Islet precursor cell (in vitro differentiated cells): ENCODE results near the gene DHFR.

ENCODE experiments used
- DNase-seq: peaks from one replicate; pipeline ENCODE4 v3.0.0-alpha.2; 2018

DHFR gene

GRCh38 chr5:80654054-80654390 lies 761 bp downstream of the DHFR start:
- DNase-seq, result peak; percentile 58

- DNase-seq, result no peak
Measured at GRCh38 chr5:80653502-80653901, 1.3 kb downstream of the DHFR start.

- DNase-seq, result no peak
Measured at GRCh38 chr5:80646926-80647325, 7.9 kb downstream of the DHFR start.

GRCh38 chr5:80644900-80645299 lies 9.9 kb downstream of the DHFR start:
- no peak for DNase-seq

- DNase-seq, result no peak
Measured at GRCh38 chr5:80641353-80641752, 13.4 kb downstream of the DHFR start.

DNA sequence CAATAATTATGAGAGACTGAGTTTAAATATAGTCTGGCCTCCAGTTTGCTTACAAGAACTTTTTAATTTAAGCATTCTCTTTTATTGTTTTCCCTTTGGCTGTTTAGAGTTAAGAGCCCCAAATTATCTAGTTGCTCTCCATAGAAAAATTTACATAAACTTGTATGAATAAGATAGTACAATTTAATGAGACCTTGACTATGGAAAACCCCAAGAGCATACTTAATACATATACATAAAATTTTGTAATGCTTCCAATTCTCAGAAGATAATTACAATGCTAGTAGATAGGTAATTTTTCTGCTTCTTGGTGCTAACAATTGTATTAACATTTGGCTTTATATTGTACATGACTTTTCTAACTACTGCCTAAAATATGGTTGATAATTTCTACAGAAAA lies 20.6 kb downstream of the DHFR start:
- DNase-seq, result no peak

DNA sequence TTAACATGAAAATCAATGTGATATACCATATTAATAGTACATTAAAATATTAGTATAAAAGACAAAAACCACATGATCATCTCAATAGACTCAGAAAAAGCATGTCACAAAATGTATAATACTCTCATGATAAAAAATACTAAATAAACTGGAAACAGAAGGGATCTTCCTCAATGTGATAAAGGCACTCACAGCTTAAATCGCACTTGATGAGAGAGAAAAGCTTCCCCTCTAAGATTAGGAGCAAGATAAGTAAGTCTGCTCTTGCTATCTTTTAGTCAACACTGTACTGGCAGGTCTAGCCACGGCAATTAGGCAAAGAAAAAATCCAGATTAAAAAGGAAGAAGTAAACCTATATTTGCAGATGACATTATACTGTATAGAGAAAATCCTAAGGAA lies 22.1 kb downstream of the DHFR start:
- DNase-seq, result no peak

GRCh38 chr5:80631278-80632259 lies 23.2 kb downstream of the DHFR start:
- no peak for DNase-seq

DNA sequence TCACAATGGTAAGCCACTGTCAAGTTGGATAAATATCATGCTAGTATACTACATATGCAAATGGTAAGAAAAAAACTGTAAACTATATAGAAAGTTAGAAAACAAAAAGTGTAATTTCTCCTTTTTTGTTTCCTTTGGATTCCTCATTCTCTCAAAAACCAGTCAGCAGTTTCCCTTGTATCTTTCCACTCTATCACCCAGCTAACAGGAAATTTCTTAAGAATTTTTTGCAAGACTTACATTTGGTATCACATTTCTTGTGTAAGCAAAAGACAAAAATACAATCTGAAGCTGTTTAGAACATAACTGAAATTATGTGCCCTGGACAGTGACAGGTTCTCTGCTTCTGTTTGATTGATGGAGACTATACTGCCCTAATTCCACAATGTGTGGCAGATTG lies 25.5 kb downstream of the DHFR start:
- no peak for DNase-seq

- no peak for DNase-seq
Measured at GRCh38 chr5:80625230-80625629, 29.6 kb downstream of the DHFR start.

GRCh38 chr5:80623999-80624398 lies 30.8 kb downstream of the DHFR start:
- no peak for DNase-seq

DNA sequence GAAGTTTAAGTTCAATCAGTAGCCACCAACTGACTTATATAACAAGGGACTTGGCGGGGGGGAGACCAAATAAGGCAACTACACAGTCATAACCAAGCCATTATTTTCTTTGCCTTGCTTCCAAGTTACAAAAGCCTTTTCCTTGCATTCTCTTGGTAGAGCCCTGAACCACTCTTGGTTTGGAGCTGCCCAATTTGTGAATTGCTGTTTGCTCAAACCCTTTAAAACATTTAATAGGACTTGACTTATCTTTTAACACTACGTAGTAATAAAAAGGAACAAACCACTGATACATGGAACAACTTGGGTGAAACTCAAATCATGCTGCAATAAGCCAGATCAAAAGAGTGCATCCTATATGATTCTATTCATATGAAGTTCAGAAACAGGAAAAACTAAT lies 32.0 kb downstream of the DHFR start:
- no peak for DNase-seq

GRCh38 chr5:80620211-80620610 lies 34.6 kb downstream of the DHFR start:
- DNase-seq, result peak; percentile 70

DNA sequence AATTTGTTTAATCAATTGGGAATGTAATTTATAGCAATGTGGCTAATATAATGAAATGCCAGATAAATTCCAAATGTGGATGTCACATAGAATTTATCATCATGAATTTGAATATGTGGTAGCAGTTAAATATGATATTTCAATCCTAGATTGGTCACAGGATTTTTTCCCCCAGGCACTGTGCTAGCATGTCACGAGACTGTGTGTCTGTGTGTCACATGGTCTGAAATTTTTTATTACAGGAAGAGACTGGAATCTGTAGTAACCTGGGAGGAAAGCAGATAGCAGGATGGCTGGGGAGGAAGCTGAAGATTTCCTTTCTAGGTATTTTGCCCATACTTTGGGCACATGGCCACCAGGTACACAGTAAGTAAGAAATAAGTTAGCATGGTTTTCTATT lies 35.7 kb downstream of the DHFR start:
- no peak for DNase-seq

- DNase-seq, result no peak
Measured at GRCh38 chr5:80618438-80618837, 36.3 kb downstream of the DHFR start.

GRCh38 chr5:80615266-80615914 lies 39.4 kb downstream of the DHFR start:
- DNase-seq, result peak; percentile 88

GRCh38 chr5:80609692-80610091 lies 45.1 kb downstream of the DHFR start:
- no peak for DNase-seq

DNA sequence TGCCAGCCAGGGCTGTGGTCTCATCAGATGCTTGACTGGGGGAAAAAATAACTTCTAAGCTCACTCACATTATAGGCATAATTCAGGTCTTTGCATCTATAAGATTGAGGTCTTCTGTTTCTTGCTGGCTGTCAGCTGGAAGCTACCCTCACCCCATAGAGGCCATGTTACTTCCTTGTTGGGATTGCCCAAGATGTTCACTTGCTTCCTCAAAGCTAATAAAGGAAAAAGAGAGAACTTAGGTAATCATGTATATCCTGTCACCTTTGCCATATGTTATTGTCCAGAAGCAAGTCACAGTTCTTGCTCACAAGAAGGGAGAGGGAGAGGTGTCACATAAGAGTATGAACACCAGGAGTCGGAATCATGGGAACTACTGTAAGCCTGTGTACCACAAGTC lies 46.1 kb downstream of the DHFR start:
- no peak for DNase-seq

DNA sequence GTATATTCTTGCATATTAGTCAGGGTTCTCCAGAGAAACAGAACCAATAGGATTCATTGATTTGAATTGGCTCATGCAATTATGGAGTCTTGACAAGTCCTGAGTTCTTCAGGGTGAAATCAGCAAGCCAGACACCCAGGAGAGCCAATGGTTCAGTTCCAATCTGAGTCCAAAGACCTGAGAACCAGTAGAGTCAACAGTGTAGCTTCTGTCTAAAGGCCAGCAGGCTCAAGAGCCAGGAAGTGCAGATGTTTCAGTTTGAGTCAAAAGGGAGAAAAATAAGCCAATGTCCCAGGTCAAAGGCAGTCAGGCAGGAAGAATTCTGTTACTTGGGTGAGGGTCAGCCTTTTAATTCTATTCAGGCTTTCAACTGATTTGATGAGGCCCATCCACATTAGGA lies 47.0 kb downstream of the DHFR start:
- no peak for DNase-seq

GRCh38 chr5:80607343-80607742 lies 47.4 kb downstream of the DHFR start:
- no peak for DNase-seq

DNA sequence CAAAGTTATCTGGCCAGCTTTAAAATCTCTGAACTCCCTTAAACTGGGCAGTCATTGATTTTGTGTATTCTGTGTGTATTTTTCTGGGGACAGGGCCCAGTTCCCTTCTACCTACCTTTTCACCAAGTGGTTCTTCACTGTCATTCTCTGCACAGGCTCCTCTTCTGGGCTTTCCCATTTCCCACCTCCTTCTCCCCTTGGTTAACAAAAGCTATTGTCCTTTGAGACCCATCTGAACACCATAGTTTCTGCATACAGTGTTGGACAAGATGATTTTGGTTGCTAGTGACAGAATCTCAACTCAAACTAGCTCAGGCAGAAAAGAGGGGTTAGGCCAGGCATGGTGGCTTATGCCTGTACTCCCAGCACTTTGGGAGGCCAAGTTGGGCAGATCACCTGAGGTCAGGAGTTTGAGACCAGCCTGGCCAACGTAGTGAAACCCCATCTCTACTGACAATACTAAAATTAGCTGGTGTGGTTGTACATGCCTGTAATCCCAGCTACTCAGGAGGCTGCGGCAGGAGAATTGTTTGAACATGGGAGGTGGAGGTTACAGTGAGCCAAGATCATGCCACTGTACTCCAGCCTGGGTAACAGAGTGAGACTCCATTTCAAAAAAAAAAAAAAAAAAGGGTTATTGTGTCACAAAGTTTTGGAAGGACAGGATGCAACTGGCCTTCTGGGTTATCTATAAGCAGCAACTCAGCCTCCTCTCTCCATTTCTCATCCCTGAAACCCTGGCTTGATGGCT lies 53.7 kb downstream of the DHFR start:
- DNase-seq, result no peak

DNA sequence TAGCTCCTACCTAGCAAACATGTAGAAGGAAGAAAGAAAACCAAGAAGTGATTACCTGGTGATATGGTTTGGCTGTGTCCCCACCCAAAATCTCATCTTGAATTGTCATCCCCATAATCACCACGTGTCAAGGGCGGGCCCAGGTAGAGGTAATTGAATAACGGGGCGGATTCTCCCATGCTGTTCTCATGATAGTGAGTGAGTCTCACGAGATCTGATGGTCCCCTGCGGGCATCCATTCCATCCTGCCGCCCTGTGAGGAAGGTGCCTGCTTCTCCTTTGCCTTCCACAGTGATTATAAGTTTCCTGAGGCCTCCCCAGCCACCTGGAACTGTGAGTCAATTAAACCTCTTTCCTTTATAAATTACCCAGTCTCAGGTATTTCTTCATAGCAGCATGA lies 57.3 kb downstream of the DHFR start:
- no peak for DNase-seq

GRCh38 chr5:80594810-80595209 lies 60.0 kb downstream of the DHFR start:
- no peak for DNase-seq

- DNase-seq, result no peak
Measured at GRCh38 chr5:80592761-80593160, 62.0 kb downstream of the DHFR start.
